ENCODE measurements around the gene PCK2.

GRCh38 chr14:24070285-24071143 is 23.6 kb upstream of the PCK2 start:
- TF ChIP-seq POLR2AphosphoS5 (IDR thresholded peaks at IDR 0.05), result no peak
- TF ChIP-seq, protein P1, sequence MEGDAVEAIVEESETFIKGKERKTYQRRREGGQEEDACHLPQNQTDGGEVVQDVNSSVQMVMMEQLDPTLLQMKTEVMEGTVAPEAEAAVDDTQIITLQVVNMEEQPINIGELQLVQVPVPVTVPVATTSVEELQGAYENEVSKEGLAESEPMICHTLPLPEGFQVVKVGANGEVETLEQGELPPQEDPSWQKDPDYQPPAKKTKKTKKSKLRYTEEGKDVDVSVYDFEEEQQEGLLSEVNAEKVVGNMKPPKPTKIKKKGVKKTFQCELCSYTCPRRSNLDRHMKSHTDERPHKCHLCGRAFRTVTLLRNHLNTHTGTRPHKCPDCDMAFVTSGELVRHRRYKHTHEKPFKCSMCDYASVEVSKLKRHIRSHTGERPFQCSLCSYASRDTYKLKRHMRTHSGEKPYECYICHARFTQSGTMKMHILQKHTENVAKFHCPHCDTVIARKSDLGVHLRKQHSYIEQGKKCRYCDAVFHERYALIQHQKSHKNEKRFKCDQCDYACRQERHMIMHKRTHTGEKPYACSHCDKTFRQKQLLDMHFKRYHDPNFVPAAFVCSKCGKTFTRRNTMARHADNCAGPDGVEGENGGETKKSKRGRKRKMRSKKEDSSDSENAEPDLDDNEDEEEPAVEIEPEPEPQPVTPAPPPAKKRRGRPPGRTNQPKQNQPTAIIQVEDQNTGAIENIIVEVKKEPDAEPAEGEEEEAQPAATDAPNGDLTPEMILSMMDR (IDR thresholded peaks at IDR 0.05), result no peak
- no peak for TF ChIP-seq POLR2A (IDR thresholded peaks at IDR 0.05)
- TF ChIP-seq EP300 (IDR thresholded peaks at IDR 0.05; ENCODE audit: low read depth), result no peak

Data from transverse colon (tissue), 4 donors.